ENCODE data around the gene TNXB.
A peak's percentile ranks its signal among the peaks of the same experiment; 100 is the strongest.
"Not testable (repeated sequence)": the region's sequence is repeated elsewhere in the genome, so short reads cannot be mapped to it uniquely, and the experiment has no call there.

Gene TNXB

DNA sequence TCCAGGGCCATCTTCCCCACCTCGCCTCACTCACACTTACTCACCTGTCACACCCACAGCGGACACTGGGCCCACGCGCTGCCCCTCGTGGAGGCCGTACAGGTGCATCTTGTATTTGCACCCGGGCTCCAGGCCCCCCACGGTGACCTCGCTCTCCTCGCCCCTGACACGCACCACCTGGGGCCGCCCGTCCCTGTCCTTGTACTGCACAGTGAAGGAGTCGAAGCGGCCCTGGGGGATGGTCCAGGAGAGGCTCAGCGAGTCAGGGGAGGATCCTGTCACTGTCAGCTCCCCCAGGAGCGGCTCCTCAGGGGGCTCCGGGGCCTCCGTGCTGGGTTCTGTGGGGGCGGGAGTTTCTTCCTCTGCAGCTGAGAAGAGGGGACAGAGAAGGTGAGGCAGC is 56.5 kb downstream of the TNXB start:
- DNase-seq: not testable (repeated sequence)

DNA sequence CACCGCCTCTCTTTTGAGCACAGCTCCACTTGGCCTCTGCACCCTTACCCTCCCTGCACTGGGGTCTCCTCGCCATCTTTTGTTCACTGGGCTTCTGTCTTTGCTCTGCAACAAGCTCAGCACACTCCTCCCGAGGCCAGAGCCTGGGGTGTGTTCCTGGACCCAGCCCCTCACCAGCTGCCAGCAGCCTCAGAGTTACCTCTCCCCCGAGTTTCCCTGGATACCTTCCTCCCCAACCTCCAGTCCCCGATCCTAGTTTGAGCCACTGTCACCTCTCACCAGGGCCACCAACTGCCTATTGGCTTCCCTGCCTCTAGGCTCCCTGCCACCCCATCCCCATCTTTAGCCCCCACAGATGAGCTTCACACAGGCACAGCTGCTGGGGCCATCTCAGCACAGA is 58.6 kb downstream of the TNXB start:
- DNase-seq: no peak

DNA sequence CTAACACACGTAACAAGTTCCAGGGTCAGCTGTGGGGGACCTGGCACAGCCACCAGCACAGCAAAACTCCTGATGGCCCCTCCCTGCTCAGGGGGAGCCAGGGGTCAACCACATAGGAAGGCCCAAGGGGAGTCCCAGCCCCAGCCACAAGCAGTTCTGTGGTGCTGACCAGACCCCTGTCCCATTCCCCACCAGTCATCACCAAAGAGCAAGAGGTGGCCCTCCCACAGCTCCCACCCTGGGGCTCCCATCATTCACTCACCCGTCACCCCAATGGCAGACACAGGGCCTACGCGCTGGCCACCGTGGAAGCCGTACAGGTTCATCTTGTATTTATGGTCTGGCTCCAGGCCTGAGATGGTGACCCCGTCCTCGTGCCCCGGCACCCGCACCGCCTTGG is 59.4 kb downstream of the TNXB start:
- not testable (repeated sequence) for DNase-seq

DNA sequence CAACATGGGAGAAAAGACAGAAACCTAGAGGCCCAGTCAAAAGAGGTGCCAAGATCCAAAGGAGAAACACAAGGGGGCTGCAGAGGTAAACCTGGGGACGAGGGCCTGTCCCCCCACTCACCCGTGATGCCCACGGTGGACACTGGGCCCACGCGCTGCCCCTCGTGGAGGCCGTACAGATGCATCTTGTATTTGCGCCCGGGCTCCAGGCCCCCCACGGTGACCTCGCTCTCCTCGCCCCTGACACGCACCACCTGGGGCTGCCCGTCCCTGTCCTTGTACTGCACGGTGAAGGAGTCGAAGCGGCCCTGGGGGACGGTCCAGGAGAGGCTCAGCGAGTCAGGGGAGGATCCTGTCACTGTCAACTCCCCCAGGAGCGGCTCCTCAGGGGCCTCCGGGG is 60.0 kb downstream of the TNXB start:
- not testable (repeated sequence) for DNase-seq

DNA sequence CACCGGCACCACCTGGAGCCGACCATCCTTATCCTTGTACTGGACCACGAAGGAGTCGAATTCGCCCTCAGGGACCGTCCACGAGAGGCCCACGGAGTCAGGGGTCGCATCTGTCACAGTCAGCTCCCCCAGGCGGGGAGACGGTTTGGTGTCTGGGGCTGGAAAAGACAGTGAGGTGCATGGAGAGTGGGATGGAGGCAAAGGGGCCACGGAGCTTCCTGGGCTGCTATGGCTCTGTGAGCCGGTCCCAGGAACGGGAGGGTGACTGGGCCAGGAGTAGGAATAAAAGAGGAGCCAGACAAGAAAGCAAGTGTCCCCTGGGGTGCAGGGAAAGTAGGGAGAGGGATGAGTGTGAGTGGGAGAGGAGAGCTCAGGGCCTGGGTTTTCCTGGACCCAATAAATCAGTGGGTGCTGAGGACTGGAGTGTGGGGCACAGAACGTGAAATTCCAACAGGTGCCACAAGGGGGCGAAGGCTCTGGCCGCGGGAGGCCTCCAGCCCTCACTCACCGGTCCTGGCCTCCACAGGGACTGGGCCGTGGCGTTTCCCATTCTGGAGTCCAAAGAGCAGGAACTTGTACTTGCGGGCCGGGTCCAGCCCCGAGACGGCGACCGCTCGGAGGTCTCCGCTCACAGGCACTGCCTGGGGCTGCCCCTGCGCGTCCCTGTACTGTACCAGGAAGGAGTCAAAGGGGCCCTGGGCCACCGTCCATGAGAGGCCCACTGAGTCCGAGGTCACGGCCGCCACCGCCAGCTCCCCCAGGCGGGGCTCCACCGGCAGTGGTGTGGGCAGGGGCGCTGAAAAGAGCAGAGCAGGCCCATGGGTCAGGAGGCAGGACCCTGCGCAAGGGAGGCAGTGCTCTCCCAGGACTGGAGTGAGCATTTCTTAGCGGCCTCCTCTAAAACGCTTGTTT is 61.0 kb downstream of the TNXB start:
- DNase-seq: peak; percentile 75

DNA sequence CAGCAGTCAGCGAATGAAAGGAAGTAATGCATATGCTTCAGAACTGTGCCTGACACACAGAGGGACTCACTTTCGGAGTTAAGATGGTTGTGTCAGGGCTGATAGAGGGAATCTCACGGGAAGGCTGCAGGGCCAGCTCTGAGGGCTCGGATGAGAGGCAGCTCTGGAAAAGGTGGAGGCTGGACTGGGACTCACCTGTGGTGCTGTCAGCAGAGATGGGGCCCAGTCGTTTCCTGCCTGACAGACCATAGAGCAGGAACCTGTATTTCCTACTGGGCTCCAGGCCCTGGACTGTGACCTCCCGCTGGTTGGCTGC is 61.6 kb downstream of the TNXB start:
- DNase-seq: no peak

DNA sequence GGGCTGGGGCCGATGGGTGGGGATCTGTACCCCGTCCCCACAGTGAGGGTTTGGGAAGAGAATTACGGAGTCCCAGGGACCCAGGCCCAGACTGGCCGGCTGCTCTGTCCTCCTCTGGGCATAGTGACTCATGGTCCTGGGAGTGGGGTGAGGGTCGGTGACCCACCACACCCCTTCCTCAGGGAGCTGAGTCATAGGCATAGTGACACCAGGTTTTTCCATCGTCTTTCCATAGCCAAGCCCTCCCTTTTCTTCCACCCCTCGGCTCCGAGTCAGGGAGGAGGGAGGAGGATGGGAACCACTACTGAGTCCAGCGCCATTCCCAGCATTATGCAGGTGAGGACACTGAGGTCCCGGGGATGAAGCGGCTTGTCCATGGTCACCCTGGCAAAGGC is 62.1 kb downstream of the TNXB start:
- DNase-seq: no peak

DNA sequence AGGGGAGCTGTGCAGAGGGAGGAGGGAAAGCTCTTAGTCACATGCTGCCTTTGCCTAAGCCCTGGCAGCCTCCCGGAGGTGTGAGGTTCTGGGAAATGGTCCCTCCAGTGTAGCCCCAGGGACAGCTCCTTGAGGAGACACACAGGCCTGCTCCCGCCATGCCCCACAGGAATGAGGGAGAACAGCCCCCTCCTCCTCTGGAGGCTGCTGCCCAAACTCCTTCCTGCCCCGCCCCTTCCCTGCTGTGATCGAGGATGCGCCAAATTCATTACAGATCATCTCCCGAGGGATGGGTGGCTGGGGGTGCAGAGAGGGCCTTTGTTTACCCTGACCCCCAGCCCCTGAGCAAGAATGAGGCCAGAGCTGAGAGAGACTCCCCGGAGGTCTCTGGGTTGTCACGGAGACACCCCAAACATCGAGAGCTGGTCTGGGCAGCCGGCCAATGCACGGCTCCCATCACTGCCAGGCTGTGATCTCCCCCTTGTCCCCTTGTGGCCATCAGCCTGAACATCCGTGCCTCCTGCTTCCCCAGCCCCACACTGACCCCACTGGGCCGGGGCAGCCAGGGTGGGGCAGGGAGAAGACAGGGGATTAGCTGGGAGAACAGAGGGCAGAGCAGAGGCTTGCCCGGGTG is 62.6 kb downstream of the TNXB start:
- no peak for DNase-seq

DNA sequence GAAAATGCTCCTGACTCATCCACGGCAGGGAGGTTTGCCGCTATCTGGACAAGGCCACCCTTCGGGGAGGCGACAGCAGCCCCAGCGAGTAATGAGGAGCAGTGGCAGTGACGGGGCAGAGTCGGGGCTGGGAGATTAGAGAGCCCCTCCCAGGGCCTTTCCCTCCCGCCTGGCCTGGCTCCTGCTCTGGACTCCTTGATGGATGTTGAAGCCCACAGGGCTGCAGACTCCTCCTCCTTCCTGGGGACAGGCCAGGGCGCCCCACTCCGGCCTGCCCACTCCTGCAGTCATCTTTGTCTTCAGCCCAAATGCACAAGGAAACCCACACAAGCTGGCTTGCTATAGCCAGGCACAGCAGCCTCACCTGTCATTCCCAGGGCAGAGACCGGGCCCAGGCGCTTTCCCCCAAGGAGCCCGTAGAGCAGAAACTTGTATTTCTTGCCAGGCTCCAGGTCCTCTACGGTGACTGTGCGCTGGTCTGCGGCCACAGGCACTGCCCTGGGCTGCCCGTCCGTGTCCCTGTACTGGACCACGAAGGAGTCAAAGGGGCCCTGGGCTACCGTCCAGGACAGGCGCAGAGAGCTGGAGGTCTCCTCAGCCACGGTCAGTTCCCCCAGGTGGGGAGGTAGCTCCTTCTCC is 63.2 kb downstream of the TNXB start:
- DNase-seq: no peak

DNA sequence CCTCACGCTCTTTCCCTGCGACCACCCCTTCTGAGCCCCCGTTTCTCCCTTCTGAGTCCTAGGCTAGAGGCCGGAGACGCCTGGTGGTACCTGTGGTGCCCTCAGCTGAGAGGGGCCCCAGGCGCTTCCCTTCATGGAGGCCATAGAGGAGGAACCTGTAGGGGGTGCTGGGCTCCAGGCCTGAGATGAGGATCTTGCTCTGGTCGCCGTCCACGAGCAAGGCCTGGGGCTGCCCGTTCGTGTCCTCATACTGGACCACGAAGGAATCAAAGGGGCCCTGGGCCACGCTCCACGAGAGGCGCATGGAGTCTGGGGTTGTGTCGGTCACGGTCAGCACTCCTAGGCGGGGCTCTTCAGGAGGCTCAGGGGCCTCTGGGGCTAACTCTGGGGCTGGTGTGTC is 64.2 kb downstream of the TNXB start:
- DNase-seq: not testable (repeated sequence)

DNA sequence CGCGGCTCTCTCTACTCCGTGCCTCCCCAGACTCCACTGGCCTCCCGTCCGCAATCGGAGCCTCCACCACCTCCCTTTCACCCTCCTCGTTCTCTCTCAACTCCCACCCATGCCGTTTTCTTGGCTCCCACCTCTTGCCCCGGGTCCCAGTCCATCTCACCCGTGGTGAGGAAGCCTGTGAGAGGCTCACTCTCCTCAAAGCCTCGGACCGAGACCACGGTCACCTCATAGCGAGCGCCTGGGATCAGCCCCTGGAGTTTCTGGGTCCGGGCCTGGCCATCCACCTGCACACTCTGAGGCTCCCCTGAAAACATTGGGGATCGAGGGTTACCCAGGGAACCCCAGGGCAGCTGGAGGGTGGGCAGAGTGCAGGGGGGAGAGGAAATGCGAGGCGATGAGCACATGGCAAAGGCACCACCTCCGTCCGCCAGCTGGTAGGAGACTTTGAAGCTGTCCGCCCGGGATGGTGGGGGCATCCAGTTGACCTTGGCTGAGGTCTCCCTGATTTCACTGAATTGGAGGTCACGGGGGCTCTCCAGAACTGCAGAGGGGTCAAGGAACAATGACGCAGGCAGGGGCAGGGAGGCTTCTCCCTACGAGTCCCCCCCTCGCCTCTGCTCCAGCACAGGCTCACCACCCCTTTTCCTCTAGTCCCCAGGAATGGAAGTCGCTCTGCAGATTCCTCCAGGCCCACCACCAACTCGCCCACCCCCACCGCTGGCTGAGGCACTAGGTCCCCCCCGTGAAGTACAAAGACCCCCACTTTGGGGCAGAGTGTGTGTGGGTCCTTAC is 65.4 kb downstream of the TNXB start:
- DNase-seq: not testable (repeated sequence)

DNA sequence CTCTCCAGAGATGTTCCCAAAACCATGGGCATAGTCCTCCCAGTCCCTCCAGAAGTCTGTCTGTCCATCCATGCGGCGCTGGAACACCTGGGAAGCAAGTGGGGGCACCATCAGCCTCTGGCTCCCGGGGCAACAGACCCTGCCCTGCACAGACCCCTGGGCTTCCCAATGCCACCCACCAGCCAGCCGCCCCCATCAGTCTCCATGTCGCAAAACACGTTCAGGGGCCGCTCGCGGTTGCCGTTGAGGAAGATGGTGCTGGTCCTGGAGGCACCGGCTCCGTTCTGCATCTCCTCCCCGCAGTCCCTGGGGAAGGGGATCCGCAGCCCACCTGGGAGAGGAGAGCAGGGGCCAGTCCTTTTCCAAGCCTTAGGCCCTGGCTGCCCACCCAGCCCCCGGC is 66.9 kb downstream of the TNXB start:
- not testable (repeated sequence) for DNase-seq

DNA sequence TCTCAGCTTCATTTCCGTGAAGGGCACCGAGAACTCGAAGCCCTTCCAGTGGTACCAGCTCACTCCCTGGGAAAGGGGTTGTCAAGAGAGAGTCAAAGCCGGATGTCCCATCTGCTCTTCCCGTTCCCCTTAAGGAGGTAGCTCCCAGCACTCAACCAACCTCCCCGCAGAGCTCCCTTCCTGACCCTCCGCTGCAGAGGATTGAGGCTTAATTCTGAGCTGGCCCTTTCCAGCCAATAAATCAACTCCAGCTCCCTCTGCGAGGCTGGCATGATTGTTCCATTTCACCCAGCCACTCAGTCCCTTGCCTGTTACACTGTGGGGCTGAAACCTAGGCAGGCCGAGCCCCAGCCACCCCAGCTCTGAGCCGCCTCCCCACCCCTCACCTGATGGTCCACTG is 67.8 kb downstream of the TNXB start:
- DNase-seq: not testable (repeated sequence)

DNA sequence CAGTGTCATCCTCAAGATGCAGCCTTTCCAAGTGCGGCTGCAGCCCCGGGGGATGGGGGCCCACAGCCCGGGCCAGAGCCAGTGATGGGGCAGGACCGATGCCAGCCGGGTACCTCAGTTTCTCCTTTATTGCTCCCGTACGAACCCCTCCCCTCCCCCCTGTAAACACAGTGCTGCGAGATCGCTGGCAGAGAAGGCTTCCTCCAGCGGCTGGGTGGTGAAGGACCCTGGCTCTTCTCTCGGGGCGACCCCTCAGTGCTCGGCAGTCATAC is 68.2 kb downstream of the TNXB start:
- not testable (repeated sequence) for DNase-seq

DNA sequence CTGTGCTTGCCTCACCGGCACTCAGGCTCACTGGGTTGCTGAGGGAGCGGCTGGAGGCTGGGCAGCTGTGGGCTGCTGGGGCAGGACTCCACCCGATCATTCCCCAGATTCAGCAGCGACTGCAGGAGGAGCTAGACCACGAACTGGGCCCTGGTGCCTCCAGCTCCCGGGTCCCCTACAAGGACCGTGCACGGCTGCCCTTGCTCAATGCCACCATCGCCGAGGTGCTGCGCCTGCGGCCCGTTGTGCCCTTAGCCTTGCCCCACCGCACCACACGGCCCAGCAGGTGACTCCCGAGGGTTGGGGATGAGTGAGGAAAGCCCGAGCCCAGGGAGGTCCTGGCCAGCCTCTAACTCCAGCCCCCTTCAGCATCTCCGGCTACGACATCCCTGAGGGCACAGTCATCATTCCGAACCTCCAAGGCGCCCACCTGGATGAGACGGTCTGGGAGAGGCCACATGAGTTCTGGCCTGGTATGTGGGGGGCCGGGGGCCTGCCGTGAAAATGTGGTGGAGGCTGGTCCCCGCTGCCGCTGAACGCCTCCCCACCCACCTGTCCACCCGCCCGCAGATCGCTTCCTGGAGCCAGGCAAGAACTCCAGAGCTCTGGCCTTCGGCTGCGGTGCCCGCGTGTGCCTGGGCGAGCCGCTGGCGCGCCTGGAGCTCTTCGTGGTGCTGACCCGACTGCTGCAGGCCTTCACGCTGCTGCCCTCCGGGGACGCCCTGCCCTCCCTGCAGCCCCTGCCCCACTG is 68.7 kb downstream of the TNXB start:
- DNase-seq: not testable (repeated sequence)

DNA sequence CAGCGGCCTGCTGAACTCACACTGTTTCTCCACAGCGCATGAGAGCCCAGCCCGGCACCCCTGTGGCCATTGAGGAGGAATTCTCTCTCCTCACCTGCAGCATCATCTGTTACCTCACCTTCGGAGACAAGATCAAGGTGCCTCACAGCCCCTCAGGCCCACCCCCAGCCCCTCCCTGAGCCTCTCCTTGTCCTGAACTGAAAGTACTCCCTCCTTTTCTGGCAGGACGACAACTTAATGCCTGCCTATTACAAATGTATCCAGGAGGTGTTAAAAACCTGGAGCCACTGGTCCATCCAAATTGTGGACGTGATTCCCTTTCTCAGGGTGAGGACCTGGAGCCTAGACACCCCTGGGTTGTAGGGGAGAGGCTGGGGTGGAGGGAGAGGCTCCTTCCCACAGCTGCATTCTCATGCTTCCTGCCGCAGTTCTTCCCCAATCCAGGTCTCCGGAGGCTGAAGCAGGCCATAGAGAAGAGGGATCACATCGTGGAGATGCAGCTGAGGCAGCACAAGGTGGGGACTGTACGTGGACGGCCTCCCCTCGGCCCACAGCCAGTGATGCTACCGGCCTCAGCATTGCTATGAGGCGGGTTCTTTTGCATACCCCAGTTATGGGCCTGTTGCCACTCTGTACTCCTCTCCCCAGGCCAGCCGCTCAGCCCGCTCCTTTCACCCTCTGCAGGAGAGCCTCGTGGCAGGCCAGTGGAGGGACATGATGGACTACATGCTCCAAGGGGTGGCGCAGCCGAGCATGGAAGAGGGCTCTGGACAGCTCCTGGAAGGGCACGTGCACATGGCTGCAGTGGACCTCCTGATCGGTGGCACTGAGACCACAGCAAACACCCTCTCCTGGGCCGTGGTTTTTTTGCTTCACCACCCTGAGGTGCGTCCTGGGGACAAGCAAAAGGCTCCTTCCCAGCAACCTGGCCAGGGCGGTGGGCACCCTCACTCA is 69.5 kb downstream of the TNXB start:
- not testable (repeated sequence) for DNase-seq

DNA sequence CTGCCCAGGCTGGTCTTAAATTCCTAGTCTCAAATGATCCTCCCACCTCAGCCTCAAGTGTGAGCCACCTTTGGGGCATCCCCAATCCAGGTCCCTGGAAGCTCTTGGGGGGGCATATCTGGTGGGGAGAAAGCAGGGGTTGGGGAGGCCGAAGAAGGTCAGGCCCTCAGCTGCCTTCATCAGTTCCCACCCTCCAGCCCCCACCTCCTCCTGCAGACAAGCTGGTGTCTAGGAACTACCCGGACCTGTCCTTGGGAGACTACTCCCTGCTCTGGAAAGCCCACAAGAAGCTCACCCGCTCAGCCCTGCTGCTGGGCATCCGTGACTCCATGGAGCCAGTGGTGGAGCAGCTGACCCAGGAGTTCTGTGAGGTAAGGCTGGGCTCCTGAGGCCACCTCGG is 70.3 kb downstream of the TNXB start:
- not testable (repeated sequence) for DNase-seq

DNA sequence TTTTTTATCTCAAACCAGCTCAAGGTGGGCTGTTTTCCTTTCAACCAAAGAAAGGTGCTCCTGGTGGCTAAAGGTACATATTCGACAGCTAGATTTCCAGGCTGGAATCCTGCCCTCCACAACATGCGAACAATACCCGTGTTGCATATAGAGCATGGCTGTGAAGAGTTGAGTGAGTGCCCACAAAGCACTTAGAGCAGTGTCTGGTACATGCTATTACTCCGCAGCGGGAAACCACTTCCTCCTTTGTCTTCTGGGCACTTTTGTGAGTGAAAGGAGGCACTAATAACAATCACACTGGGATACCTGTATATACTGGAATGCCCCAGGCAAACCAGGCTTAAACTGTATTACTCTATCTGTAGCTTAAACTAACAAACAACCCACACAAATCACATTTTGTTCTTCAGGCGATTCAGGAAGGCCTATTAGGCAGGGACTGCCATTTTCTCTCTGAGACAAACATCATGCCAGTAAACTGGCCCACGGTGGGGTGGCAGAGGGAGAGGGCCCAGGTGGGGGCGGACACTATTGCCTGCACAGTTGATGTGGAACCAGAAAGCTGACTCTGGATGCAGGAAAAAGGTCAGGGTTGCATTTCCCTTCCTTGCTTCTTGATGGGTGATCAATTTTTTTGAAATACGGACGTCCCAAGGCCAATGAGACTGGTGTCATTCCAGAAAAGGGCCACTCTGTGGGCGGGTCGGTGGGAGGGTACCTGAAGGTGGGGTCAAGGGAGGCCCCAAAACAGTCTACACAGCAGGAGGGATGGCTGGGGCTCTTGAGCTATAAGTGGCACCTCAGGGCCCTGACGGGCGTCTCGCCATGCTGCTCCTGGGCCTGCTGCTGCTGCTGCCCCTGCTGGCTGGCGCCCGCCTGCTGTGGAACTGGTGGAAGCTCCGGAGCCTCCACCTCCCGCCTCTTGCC is 71.3 kb downstream of the TNXB start, which contains the start of gene CYP21A2:
Gene CYP21A2, plus strand, starts transcription at position 818 of the 927 bp plus-strand sequence. Its CDS starts 8 bp downstream, at position 826.
- DNase-seq: not testable (repeated sequence)

DNA sequence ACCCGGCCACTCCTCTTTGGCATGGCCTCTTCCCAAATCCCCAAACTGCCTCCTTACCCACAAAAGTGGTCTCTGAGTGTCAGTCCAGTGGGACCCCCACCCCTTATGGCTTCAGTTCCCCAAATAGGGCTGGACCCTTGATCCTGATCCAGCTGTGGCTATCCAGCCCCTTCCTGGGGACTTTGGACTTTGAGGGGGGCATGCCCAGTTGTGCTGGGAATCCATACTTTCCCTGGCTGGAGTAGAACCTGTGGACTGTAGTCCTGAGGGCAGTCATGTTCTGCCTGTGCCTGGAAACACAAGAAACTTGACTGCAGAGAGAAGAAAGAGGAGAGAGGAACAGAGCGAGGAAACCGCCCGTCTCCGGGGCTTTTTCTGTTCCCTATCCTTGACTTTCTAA is 72.0 kb downstream of the TNXB start:
- not testable (repeated sequence) for DNase-seq

Data from 8988T (cell line).